Osteoblast (primary cell): ENCODE results near the gene TMEM270. TPM values are rescaled to one million over a fixed set of nuclear protein-coding genes. Genes with fewer than 3 reads are reported as not detected.

ENCODE experiments used
- DNase-seq: peaks from one replicate; pipeline ENCODE4 v3.0.0; 2011; ENCODE audit warnings: low spot score, mixed read lengths; ENCODE audit not compliant: insufficient read length; ENCODE audit errors: missing footprints
- H2AFZ ChIP-seq: 2 replicates; pipeline ENCODE4 v1.6.0; 2011; ENCODE audit warnings: mild to moderate bottlenecking, low read length
- H3K27ac ChIP-seq: 2 replicates; pipeline ENCODE4 v1.5.1; 2011; ENCODE audit warnings: mild to moderate bottlenecking, low read depth, low read length, moderate library complexity
- H3K27me3 ChIP-seq: 2 replicates; pipeline ENCODE4 v1.6.0; 2012; ENCODE audit warnings: mild to moderate bottlenecking, control low read depth, inconsistent platforms, low read length, moderate library complexity; ENCODE audit not compliant: insufficient read depth
- H3K36me3 ChIP-seq: 2 replicates; pipeline ENCODE4 v1.5.1; 2011; ENCODE audit warnings: mild to moderate bottlenecking, low read length, control low read depth, moderate library complexity; ENCODE audit not compliant: insufficient read depth
- H3K4me1 ChIP-seq: 2 replicates; pipeline ENCODE4 v1.5.1; 2011; ENCODE audit warnings: mild to moderate bottlenecking, low read length, control low read depth, moderate library complexity; ENCODE audit not compliant: insufficient read depth
- H3K4me2 ChIP-seq: 2 replicates; pipeline ENCODE4 v1.6.0; 2011; ENCODE audit warnings: mild to moderate bottlenecking, low read length; ENCODE audit not compliant: insufficient read depth
- H3K4me3 ChIP-seq: fragments of 200-600 bp; sonication (generic); 3 replicates; pipeline ENCODE4 v1.5.1; 2012; ENCODE audit warnings: mild to moderate bottlenecking, low read length, inconsistent platforms; ENCODE audit not compliant: insufficient read depth
- H3K79me2 ChIP-seq: 2 replicates; pipeline ENCODE4 v1.6.0; 2012; ENCODE audit warnings: mild to moderate bottlenecking, low read length, control low read depth, inconsistent platforms; ENCODE audit not compliant: insufficient read depth
- H3K9me3 ChIP-seq: 2 replicates; pipeline ENCODE4 v1.5.1; 2011; ENCODE audit warnings: low read depth, low read length, control low read depth
- H4K20me1 ChIP-seq: 2 replicates; pipeline ENCODE4 v1.6.0; 2012; ENCODE audit warnings: mild to moderate bottlenecking, low read length, control low read depth; ENCODE audit not compliant: insufficient read depth
- CTCF ChIP-seq: IDR thresholded peaks from 2 replicates; pipeline ENCODE4 v1.5.1; 2011; ENCODE audit warnings: mild to moderate bottlenecking, low read depth, low read length, moderate library complexity; ENCODE audit errors: extremely low read depth
- total RNA-seq: library from RNA; depleted of rRNA; stranded (reverse); fragments of >200 nt; gene quantifications from 2 replicates; pipeline ENCODE4 v1.2.3, GENCODE V29; 2012

The TMEM270 gene
- total RNA-seq, 1 donor, result not detected

GRCh38 chr7:73869011-73869798 lies 8.2 kb downstream of the TMEM270 start:
- no peak for TF ChIP-seq CTCF
- H2AFZ ChIP-seq, result no peak overlapping the region
- H4K20me1 ChIP-seq, result no peaks in the 10 kb centered on the region
- H3K9me3 ChIP-seq, result no peaks in the 10 kb centered on the region
- no peaks in the 10 kb centered on the region for H3K36me3 ChIP-seq
- no peak overlapping the region for H3K27ac ChIP-seq
- DNase-seq, result peak; percentile 52
- no peak overlapping the region for H3K4me2 ChIP-seq
- H3K4me1 ChIP-seq, result no peaks in the 10 kb centered on the region
- no peak overlapping the region for H3K4me3 ChIP-seq
- no peaks in the 10 kb centered on the region for H3K27me3 ChIP-seq
- H3K79me2 ChIP-seq, result no peaks in the 10 kb centered on the region

DNA sequence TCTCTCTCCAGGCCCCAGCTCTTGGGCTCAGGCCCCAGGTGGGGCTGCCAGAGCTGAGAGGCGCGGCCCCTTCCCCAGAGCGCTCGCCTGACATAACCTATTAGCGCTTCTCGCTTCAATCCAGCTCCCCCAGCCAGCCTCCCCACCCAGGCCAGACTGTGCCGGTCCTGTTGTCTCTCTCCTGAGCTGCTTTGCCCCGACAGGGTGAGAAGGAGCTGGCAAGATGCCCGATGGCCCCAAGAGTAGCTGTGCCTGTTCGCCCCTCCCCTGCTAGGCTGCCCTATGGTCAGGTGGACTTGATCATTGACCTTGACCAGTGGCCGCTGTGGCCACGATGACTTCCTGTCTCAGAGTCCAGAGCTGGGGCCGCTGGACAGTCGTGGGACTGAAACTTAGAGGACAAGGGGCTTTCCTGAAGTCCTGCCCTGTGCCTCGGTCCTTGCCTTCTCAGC lies 9.1 kb downstream of the TMEM270 start:
- TF ChIP-seq CTCF, result no peak
- no peak overlapping the region for H3K4me2 ChIP-seq
- no peak overlapping the region for H3K4me3 ChIP-seq
- no peaks in the 10 kb centered on the region for H3K9me3 ChIP-seq
- DNase-seq, result peak; percentile 34
- H3K79me2 ChIP-seq, result no peaks in the 10 kb centered on the region
- no peak overlapping the region for H3K27ac ChIP-seq
- no peaks in the 10 kb centered on the region for H3K27me3 ChIP-seq
- H3K4me1 ChIP-seq, result no peaks in the 10 kb centered on the region
- no peaks in the 10 kb centered on the region for H4K20me1 ChIP-seq
- H3K36me3 ChIP-seq, result no peaks in the 10 kb centered on the region
- H2AFZ ChIP-seq, result no peak overlapping the region

DNA sequence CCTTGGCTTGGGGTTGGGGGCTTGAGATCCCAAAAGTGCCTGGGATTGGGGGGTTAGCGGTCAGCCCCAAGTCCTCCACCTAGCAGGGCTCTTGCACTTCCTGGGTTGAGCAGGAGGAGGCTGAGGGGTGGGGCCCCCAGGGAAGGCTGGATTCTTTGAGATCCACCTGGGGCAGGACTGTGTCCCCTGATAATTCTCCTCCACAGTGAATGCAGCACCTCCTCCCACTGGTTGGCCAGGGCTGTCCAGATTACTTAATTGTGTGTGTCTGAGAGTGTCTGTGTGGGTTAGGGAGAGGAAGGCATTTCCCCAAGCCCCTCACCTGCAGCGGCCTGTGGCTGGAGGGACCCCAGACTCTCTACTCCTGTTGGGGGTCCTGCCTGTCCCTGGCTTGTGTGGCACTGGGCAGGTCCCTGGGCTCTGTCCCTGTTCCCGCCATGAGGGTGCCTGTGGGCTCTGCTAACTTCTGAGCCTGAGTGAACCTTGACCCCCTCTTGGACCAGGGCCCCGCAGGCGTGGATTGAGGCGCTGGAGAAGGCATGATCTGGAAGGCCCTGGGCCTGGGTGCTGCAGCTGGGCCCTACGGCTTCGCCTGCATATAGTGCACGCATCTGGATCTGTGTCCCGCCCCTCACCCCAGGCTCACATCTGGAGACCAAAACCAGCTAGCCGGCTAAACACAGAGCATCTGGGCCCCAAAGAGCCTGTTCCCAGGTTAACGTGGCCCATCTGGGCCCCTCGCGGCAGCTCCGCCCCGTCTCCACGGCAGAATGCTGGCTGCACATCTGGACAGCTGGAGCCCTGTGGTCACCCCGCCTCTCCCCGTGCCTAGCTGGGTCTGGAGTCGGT lies 10.4 kb downstream of the TMEM270 start:
- Histone ChIP-seq H3K4me2 (no peak overlapping the region), H3K36me3 (no peaks in the 10 kb centered on the region), H3K4me1 (no peaks in the 10 kb centered on the region), H3K79me2 (no peaks in the 10 kb centered on the region), H3K27me3 (no peaks in the 10 kb centered on the region), H4K20me1 (no peaks in the 10 kb centered on the region), H2AFZ (no peak overlapping the region), H3K4me3 (no peak overlapping the region), H3K9me3 (no peaks in the 10 kb centered on the region), H3K27ac (no peak overlapping the region)
- peak; percentile 57 for DNase-seq
- no peak for TF ChIP-seq CTCF
